Measurements from ENCODE around the gene RANBP10.

Gene RANBP10

DNA sequence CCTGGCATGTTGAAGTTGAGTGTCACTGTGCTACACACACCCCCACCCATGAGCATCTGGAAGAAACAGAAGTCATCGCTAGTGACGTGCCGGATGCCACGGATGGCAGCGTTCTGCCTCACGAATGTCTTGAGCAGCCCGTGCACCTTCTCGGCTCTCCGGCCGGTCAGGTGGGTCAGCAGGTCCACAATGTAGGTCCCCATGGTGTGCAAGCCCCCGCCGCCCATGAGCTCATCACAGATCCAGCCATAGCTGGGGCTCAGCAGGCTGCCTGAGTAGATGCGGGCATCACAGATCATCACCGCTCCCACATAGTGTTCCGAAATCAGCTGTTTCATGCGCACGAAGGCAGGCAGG, 130.8 kb downstream of the RANBP10 start:
- CTCF ChIA-PET, result interaction anchor here (0.6 kb wide), 1 partner anchor 141 kb away, joined by 3 read pairs; no protein-coding TSS in a partner anchor
- DNase-seq, result no peak
- H3K36me3 Mint-ChIP-seq, result peaks cover 5% of the 10 kb centered on the region
- peaks cover 4% of the 10 kb centered on the region for H3K4me1 Mint-ChIP-seq
- no peak overlapping the region for H3K4me3 Mint-ChIP-seq
- H3K27me3 Mint-ChIP-seq, result no peaks in the 10 kb centered on the region
- no peak overlapping the region for H3K27ac Mint-ChIP-seq
- H3K9me3 Mint-ChIP-seq, result no peaks in the 10 kb centered on the region

DNA sequence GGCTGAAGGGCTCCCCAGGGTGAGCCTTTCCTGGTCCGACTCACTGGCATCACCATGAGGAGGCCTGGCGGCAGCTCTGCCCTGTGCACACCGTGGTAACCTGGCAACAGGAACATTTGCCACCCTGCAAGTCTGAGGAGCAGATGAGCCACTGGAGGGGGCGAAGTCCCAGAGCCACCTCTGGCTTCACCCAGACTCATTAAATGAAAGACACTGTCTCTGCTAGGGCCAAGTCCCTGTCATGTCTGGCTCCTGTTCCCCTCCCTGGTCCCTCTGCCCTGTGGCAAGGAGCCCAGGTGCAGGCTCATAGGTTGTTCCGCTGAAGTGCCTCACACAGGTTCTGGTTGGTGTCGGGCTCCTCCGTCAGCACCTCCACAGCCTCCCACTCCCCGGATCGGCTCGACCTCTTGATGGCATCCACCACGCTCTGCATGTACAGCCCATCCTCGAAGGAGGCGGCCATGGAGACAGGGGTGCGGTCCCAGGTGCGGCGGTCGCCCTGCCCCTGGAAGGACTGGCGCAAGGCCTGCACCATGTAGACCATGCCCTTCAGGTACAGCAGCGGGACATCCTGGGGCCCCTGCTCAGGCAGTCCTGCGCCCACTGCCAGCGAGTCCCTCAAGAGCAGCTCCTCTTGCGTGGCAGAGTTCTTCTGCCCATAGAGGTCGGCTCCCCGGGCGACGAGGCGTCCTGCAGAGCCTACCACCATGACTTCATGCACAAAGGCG, 131.3 kb downstream of the RANBP10 start:
- H3K36me3 Mint-ChIP-seq, result peaks cover 5% of the 10 kb centered on the region
- H3K27me3 Mint-ChIP-seq, result no peaks in the 10 kb centered on the region
- H3K4me1 Mint-ChIP-seq, result peaks cover 4% of the 10 kb centered on the region
- no peaks in the 10 kb centered on the region for H3K9me3 Mint-ChIP-seq
- H3K4me3 Mint-ChIP-seq, result no peak overlapping the region
- CTCF ChIA-PET, result interaction anchor here (1.1 kb wide), 1 partner anchor 142 kb away, joined by 3 read pairs; no protein-coding TSS in a partner anchor
- no peak overlapping the region for H3K27ac Mint-ChIP-seq
- no peak for DNase-seq

DNA sequence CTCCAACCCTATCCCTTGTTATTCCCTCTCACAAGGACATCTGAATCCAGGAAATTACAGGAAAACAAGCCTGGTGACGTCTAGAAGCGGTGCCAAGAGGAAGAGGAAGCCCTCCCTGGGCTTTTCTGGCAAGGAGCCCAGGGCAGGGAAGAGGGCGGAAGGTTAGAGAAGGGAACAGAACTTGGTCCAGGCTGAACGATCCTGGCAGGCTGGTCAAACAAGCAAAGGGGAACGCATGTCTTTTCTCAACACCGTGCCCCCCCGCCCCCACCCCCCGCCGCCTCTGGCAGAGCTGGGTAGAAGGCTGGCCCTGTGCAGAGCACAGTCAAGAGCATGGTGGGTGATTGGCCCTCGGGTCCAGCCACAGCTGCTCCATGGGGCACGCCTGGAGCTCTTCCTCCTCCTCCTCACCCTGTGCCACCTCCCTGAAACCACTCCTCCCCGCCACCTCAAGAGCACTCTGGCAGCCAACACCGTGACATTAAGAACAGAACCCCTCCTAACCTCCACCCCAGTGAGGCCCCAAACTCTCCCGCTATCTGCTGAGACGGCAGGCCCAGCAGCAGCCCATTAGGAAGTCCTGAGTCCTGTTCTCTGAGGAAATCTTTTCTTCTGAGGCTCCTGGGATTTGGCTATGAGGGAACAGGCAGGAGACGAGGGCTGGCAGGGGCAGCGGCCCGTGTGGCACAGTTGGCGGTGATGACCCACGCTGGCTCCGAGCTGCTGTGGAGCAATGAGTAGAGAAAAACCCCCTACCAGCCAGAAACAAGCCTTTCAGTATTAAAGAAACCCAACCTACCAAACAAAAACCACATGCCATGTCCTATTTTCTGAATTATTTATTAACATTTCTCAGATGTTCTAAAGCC, 132.4 kb downstream of the RANBP10 start:
- H3K9me3 Mint-ChIP-seq, result no peaks in the 10 kb centered on the region
- DNase-seq, result no peak
- H3K27ac Mint-ChIP-seq, result peak overlapping the region; percentile 72
- no peak overlapping the region for H3K4me3 Mint-ChIP-seq
- H3K27me3 Mint-ChIP-seq, result no peaks in the 10 kb centered on the region
- H3K4me1 Mint-ChIP-seq, result peaks cover 6% of the 10 kb centered on the region
- CTCF ChIA-PET, result interaction anchor here (0.5 to 2.0 kb wide), 8 partner anchors 129 to 367 kb away, joined by 3 to 17 read pairs (median 4); no protein-coding TSS in a partner anchor
- H3K36me3 Mint-ChIP-seq, result peaks cover 5% of the 10 kb centered on the region

Data from activated naive CD4-positive, alpha-beta T cell treated with anti-CD3 and anti-CD28 coated beads, Interleukin-2, amount 10 ng/mL, durations not matched to agents 7 days and 5 days (primary cell).